ENCODE data around the gene NRIP1. TPM values are rescaled to one million over a fixed set of nuclear protein-coding genes. Genes with fewer than 3 reads are reported as not detected.

NRIP1 gene
- total and polyA plus RNA-seq, 10 of the 15 experiments (the other 5 are each of a cell fraction or from before 2014, with no cell fraction given): 2.9 to 26.1 (median 9.3) TPM

DNA sequence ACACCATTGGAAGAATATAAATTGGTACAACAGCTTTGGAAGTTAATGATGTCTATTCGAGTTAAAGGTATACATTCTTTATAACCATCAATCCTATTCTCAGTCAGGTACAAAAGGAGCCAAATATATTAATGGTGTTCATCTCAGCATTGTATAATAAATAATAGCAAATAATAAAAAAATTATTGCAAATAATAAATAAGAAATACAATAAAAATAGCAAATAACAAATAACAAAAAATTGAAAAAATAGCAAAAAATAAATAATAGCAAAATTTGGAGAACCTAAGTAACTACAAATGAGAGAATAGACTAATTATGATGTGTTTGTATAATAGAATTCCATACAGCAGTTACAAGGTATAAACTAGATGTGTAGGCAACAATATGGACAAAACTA lies 25.6 kb upstream of the NRIP1 start:
- FAIRE-seq (no peak), DNase-seq (ENCODE audit: low read depth, low spot score) (no peak), ATAC-seq (no peak)
- intact Hi-C loops (cut with micrococcal nuclease; ENCODE audit: unreplicated experiment): no loop called here
- Histone ChIP-seq H3K4me3 (no peak overlapping the region), H3K9me3 (replicated peaks; ENCODE audit: control insufficient read depth, insufficient read depth, low read length) (no peaks in the 10 kb centered on the region), H3K27ac (ENCODE audit: control insufficient read depth, insufficient read depth) (no peak overlapping the region), H3K27me3 (replicated peaks in 1 of 2; ENCODE audit: control insufficient read depth in 2 of 2, insufficient read depth in 2 of 2, low read length in 1 of 2) (no peaks in the 10 kb centered on the region), H2AFZ (ENCODE audit: control insufficient read depth, low read depth, low read length) (no peak overlapping the region), H3K4me2 (ENCODE audit: control insufficient read depth, insufficient read depth) (no peak overlapping the region), H3K36me3 (ENCODE audit: control insufficient read depth in 2 of 2, insufficient read depth in 2 of 2, low read length in 1 of 2) (no peaks in the 10 kb centered on the region), H4K20me1 (ENCODE audit: control insufficient read depth, insufficient read depth) (no peaks in the 10 kb centered on the region), H3K79me2 (ENCODE audit: control insufficient read depth, insufficient read depth, low read length) (no peaks in the 10 kb centered on the region), H3K4me1 (ENCODE audit: control insufficient read depth, insufficient read depth, low read length) (no peaks in the 10 kb centered on the region), H3K9ac (ENCODE audit: control insufficient read depth, insufficient read depth, low read length) (no peak overlapping the region)
- 21% methylated on average over 1 of the region's 1 CpG for WGBS (ENCODE audit: insufficient coverage, insufficient replicate concordance, low lambda C conversion rate, missing lambda C conversion rate)
- in situ Hi-C loops (cut with MboI): no loop called here
- TF ChIP-seq ETV6 (conservative IDR thresholded peaks at IDR 0.05 in 1 of 2, IDR thresholded peaks at IDR 0.05 in 1 of 2; ENCODE audit: borderline replicate concordance in 1 of 2, low read depth in 1 of 2) (no peak), LARP7 (IDR thresholded peaks at IDR 0.05) (no peak), NFIC (IDR thresholded peaks at IDR 0.05; ENCODE audit: low read depth, low read length) (no peak), CHD4 (IDR thresholded peaks at IDR 0.05) (no peak), ESRRA (IDR thresholded peaks at IDR 0.05; ENCODE audit: low read length) (no peak), POU2F2 (IDR thresholded peaks at IDR 0.05; ENCODE audit: borderline replicate concordance, low read depth, low read length) (no peak), SMC3 (IDR thresholded peaks at IDR 0.05; ENCODE audit: borderline replicate concordance, low read length) (no peak), SIN3A (IDR thresholded peaks at IDR 0.05; ENCODE audit: low read depth, low read length) (no peak)
- TF ChIP-seq, protein P1, sequence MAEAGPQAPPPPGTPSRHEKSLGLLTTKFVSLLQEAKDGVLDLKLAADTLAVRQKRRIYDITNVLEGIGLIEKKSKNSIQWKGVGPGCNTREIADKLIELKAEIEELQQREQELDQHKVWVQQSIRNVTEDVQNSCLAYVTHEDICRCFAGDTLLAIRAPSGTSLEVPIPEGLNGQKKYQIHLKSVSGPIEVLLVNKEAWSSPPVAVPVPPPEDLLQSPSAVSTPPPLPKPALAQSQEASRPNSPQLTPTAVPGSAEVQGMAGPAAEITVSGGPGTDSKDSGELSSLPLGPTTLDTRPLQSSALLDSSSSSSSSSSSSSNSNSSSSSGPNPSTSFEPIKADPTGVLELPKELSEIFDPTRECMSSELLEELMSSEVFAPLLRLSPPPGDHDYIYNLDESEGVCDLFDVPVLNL (IDR thresholded peaks at IDR 0.05; ENCODE audit: low read depth, low read length): no peak
- ChIA-PET RAD21 (ENCODE audit: unreplicated experiment) (no interaction called here), SMC1A (ENCODE audit: uncharacterized antibody, unreplicated experiment) (no interaction called here), POLR2A (no interaction called here), CTCF (no interaction called here)
- no TSS peak for BruUV-seq (replicated peaks)

All from GM12878 (cell line).